ENCODE data around the gene THEMIS. TPM values are rescaled to one million over a fixed set of nuclear protein-coding genes. Genes with fewer than 3 reads are reported as not detected.

THEMIS gene
- total and polyA plus RNA-seq, 10 of the 15 experiments (the other 5 are each of a cell fraction or from before 2014, with no cell fraction given): 0.06 to 1.5 (median 0.08) TPM; not detected in 6

DNA sequence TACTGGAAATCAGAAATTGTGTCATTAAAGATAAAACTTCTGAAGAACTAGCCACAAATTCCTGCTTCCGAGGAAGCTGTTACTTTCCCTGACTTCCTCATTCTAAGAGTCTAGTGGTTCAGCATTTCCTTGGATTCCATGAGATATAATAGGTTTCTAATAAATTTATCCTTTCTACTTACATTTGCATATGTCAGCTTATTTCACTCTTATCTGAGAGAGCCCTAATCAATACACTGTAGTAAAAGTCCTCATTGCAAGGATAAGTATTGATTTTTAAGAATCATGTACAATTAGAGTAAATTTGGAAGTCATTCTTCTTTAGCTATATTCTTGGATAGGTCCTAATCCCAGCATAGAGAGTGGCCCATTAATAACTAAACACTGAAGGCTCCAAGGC lies 16.9 kb upstream of the THEMIS start:
- ChIA-PET SMC1A (ENCODE audit: uncharacterized antibody, unreplicated experiment) (interaction anchor here (4.2 kb wide), 1 partner anchor 9 kb away, joined by 14 read pairs; no protein-coding TSS in a partner anchor), POLR2A (no interaction called here)
- 41% methylated on average over 1 of the region's 1 CpG for WGBS (ENCODE audit: insufficient coverage, insufficient replicate concordance, low lambda C conversion rate, missing lambda C conversion rate)

DNA sequence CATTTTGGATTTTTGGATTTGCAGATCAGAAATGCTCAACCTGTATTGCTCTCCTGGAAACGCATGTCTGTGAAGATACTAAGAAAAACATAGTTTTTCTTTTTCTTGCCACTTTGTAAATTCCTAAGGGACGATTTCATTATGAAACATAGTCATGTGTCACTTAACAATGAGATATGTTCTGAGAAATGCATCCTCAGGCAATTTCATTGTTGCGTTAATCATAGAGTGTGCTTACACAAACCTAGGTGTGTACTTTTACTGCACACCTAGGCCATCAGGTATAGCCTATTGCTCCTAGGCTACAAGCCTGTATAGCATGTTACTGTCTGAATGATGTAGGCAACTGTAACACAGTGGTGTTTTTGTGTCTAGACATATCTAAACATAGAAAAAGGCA lies 13.4 kb upstream of the THEMIS start:
- Histone ChIP-seq H3K4me1 (ENCODE audit: control insufficient read depth, insufficient read depth, low read length) (no peaks in the 10 kb centered on the region), H3K9ac (ENCODE audit: control insufficient read depth, insufficient read depth, low read length) (no peak overlapping the region), H3K9me3 (replicated peaks; ENCODE audit: control insufficient read depth, insufficient read depth, low read length) (no peaks in the 10 kb centered on the region; the same call in 1 of the 3 replicates), H3K4me2 (ENCODE audit: control insufficient read depth, insufficient read depth) (no peak overlapping the region), H3K27me3 (replicated peaks in 1 of 2; ENCODE audit: control insufficient read depth in 2 of 2, insufficient read depth in 2 of 2, low read length in 1 of 2) (no peaks in the 10 kb centered on the region), H3K79me2 (ENCODE audit: control insufficient read depth, insufficient read depth, low read length) (no peaks in the 10 kb centered on the region), H3K4me3 (no peak overlapping the region), H3K27ac (ENCODE audit: control insufficient read depth, insufficient read depth) (no peak overlapping the region), H2AFZ (ENCODE audit: control insufficient read depth, low read depth, low read length) (no peak overlapping the region), H3K36me3 (ENCODE audit: control insufficient read depth in 2 of 2, insufficient read depth in 2 of 2, low read length in 1 of 2) (no peaks in the 10 kb centered on the region), H4K20me1 (ENCODE audit: control insufficient read depth, insufficient read depth) (no peaks in the 10 kb centered on the region)
- ChIA-PET CTCF (no interaction called here), RAD21 (ENCODE audit: unreplicated experiment) (no interaction called here), SMC1A (ENCODE audit: uncharacterized antibody, unreplicated experiment) (no interaction called here), POLR2A (no interaction called here)
- no peak for DNase-seq (ENCODE audit: low read depth, low spot score)
- in situ Hi-C loops (cut with MboI) (no loop called here), intact Hi-C loops (cut with micrococcal nuclease; ENCODE audit: unreplicated experiment) (no loop called here)
- TF ChIP-seq SUZ12 (IDR thresholded peaks at IDR 0.05; ENCODE audit: unreplicated experiment) (no peak), PML (IDR thresholded peaks at IDR 0.05; ENCODE audit: low read length) (no peak), SIN3A (IDR thresholded peaks at IDR 0.05; ENCODE audit: low read depth, low read length) (no peak), EP300 (IDR thresholded peaks at IDR 0.05; ENCODE audit: borderline replicate concordance in 1 of 2, control insufficient read depth in 1 of 2, low read depth in 2 of 2, low read length in 2 of 2) (no peak), HDAC2 (IDR thresholded peaks at IDR 0.05) (no peak)
- FAIRE-seq: no peak
- no peak for ATAC-seq
- WGBS (ENCODE audit: insufficient coverage, insufficient replicate concordance, low lambda C conversion rate, missing lambda C conversion rate): 35% methylated on average over 3 of the region's 3 CpGs
- BruUV-seq (replicated peaks): no TSS peak

More for the DNA sequence above, 16.9 kb upstream of the THEMIS start:
- CTCF ChIA-PET: interaction anchor here (1.4 kb wide), 1 partner anchor 31 kb away, joined by 4 read pairs; no protein-coding TSS in a partner anchor
- Histone ChIP-seq H3K4me2 (ENCODE audit: control insufficient read depth, insufficient read depth) (no peak overlapping the region), H3K4me3 (no peak overlapping the region), H3K36me3 (ENCODE audit: control insufficient read depth in 2 of 2, insufficient read depth in 2 of 2, low read length in 1 of 2) (no peaks in the 10 kb centered on the region), H3K79me2 (ENCODE audit: control insufficient read depth, insufficient read depth, low read length) (no peaks in the 10 kb centered on the region), H3K27ac (ENCODE audit: control insufficient read depth, insufficient read depth) (no peak overlapping the region), H3K4me1 (ENCODE audit: control insufficient read depth, insufficient read depth, low read length) (no peaks in the 10 kb centered on the region), H2AFZ (ENCODE audit: control insufficient read depth, low read depth, low read length) (no peak overlapping the region), H3K27me3 (replicated peaks in 1 of 2; ENCODE audit: control insufficient read depth in 2 of 2, insufficient read depth in 2 of 2, low read length in 1 of 2) (no peaks in the 10 kb centered on the region), H3K9ac (ENCODE audit: control insufficient read depth, insufficient read depth, low read length) (no peak overlapping the region), H4K20me1 (ENCODE audit: control insufficient read depth, insufficient read depth) (no peaks in the 10 kb centered on the region), H3K9me3 (replicated peaks; ENCODE audit: control insufficient read depth, insufficient read depth, low read length) (no peaks in the 10 kb centered on the region)
- TF ChIP-seq BMI1 (IDR thresholded peaks at IDR 0.05; ENCODE audit: borderline replicate concordance) (no peak), ZZZ3 (IDR thresholded peaks at IDR 0.05; ENCODE audit: control insufficient read depth, insufficient read length, low read depth) (no peak)
- DNase-seq (ENCODE audit: low read depth, low spot score): no peak
- no peak for FAIRE-seq
- in situ Hi-C loops (cut with MboI): no loop called here
- RAD21 ChIA-PET (ENCODE audit: unreplicated experiment): no interaction called here
- intact Hi-C loops (cut with micrococcal nuclease; ENCODE audit: unreplicated experiment): no loop called here
- BruUV-seq (replicated peaks): no TSS peak
- ATAC-seq: no peak

Data from GM12878 (cell line).